ENCODE measurements around the gene PTPRT.

PTPRT gene

GRCh38 chr20:42346189-42347170 is 843.2 kb downstream of the PTPRT start:
- WGBS (ENCODE audit: extremely low coverage, insufficient coverage, low lambda C conversion rate) = no CpG with 5 or more reads among the region's 10 CpGs
- no peak overlapping the region for H4K5ac ChIP-seq (ENCODE audit: low read length)
- H3K27me3 ChIP-seq (ENCODE audit: insufficient read depth, low read length, poor library complexity) = no peaks in the 10 kb centered on the region
- no peaks in the 10 kb centered on the region for H3K79me1 ChIP-seq (ENCODE audit: low read length)
- H3K9ac ChIP-seq (ENCODE audit: low read length) = no peak overlapping the region
- no peaks in the 10 kb centered on the region for H3K79me2 ChIP-seq (ENCODE audit: control insufficient read depth, insufficient read depth, low read length)
- H2AK5ac ChIP-seq (ENCODE audit: low read length) = no peak overlapping the region
- no peaks in the 10 kb centered on the region for H3K4me1 ChIP-seq (ENCODE audit: control insufficient read depth, low read depth, low read length)
- no peak overlapping the region for H3K4ac ChIP-seq (ENCODE audit: low read depth, low read length)
- H3K56ac ChIP-seq (ENCODE audit: low read length) = no peak overlapping the region
- H4K8ac ChIP-seq (ENCODE audit: low read depth, low read length) = no peak overlapping the region
- H3K23ac ChIP-seq (ENCODE audit: low read length) = no peak overlapping the region
- H3K36me3 ChIP-seq (ENCODE audit: control insufficient read depth, insufficient read depth, low read length) = no peaks in the 10 kb centered on the region
- no peak overlapping the region for H2BK5ac ChIP-seq (ENCODE audit: low read length)
- H3K4me3 ChIP-seq (ENCODE audit: low read length) = no peak overlapping the region
- no peak overlapping the region for H2BK120ac ChIP-seq (ENCODE audit: low read depth, low read length)
- H3K4me2 ChIP-seq (ENCODE audit: low read length) = no peak overlapping the region
- no peak for DNase-seq
- H3K27ac ChIP-seq (ENCODE audit: low read depth, low read length) = no peak overlapping the region
- no peak overlapping the region for H3K18ac ChIP-seq (ENCODE audit: low read length)
- H2BK15ac ChIP-seq (replicated peaks; ENCODE audit: low read depth) = no peak overlapping the region

- no peak overlapping the region for H3K23ac ChIP-seq (ENCODE audit: low read length)
- H3K27ac ChIP-seq (ENCODE audit: low read depth, low read length) = no peak overlapping the region
- no peak overlapping the region for H3K9ac ChIP-seq (ENCODE audit: low read length)
- no peak for DNase-seq
- H2BK15ac ChIP-seq (replicated peaks; ENCODE audit: low read depth) = no peak overlapping the region
- H4K5ac ChIP-seq (ENCODE audit: low read length) = no peak overlapping the region
- H2BK5ac ChIP-seq (ENCODE audit: low read length) = no peak overlapping the region
- H3K79me1 ChIP-seq (ENCODE audit: low read length) = no peaks in the 10 kb centered on the region
- no peak overlapping the region for H3K4ac ChIP-seq (ENCODE audit: low read depth, low read length)
- H3K79me2 ChIP-seq (ENCODE audit: control insufficient read depth, insufficient read depth, low read length) = no peaks in the 10 kb centered on the region
- no CpG with 5 or more reads among the region's 2 CpGs for WGBS (ENCODE audit: extremely low coverage, insufficient coverage, low lambda C conversion rate)
- no peak overlapping the region for H3K4me2 ChIP-seq (ENCODE audit: low read length)
- no peaks in the 10 kb centered on the region for H3K4me1 ChIP-seq (ENCODE audit: control insufficient read depth, low read depth, low read length)
- no peak overlapping the region for H4K8ac ChIP-seq (ENCODE audit: low read depth, low read length)
- no peak overlapping the region for H3K18ac ChIP-seq (ENCODE audit: low read length)
- H3K36me3 ChIP-seq (ENCODE audit: control insufficient read depth, insufficient read depth, low read length) = no peaks in the 10 kb centered on the region
- H3K4me3 ChIP-seq (ENCODE audit: low read length) = no peak overlapping the region
- H2BK120ac ChIP-seq (ENCODE audit: low read depth, low read length) = no peak overlapping the region
- no peak overlapping the region for H3K56ac ChIP-seq (ENCODE audit: low read length)
- H2AK5ac ChIP-seq (ENCODE audit: low read length) = no peak overlapping the region
- H3K27me3 ChIP-seq (ENCODE audit: insufficient read depth, low read length, poor library complexity) = no peaks in the 10 kb centered on the region
Measured at GRCh38 chr20:42341654-42342053, 848.1 kb downstream of the PTPRT start.

GRCh38 chr20:42340368-42340767 is 849.3 kb downstream of the PTPRT start:
- Histone ChIP-seq H2BK15ac (replicated peaks; ENCODE audit: low read depth) (no peak overlapping the region), H2AK5ac (ENCODE audit: low read length) (no peak overlapping the region), H2BK120ac (ENCODE audit: low read depth, low read length) (no peak overlapping the region), H2BK5ac (ENCODE audit: low read length) (no peak overlapping the region), H4K8ac (ENCODE audit: low read depth, low read length) (no peak overlapping the region), H3K4me2 (ENCODE audit: low read length) (no peak overlapping the region), H3K4ac (ENCODE audit: low read depth, low read length) (no peak overlapping the region), H3K18ac (ENCODE audit: low read length) (no peak overlapping the region), H3K23ac (ENCODE audit: low read length) (no peak overlapping the region), H3K4me3 (ENCODE audit: low read length) (no peak overlapping the region), H4K5ac (ENCODE audit: low read length) (no peak overlapping the region), H3K79me1 (ENCODE audit: low read length) (no peaks in the 10 kb centered on the region), H3K27ac (ENCODE audit: low read depth, low read length) (no peak overlapping the region), H3K4me1 (ENCODE audit: control insufficient read depth, low read depth, low read length) (no peaks in the 10 kb centered on the region), H3K79me2 (ENCODE audit: control insufficient read depth, insufficient read depth, low read length) (no peaks in the 10 kb centered on the region), H3K27me3 (ENCODE audit: insufficient read depth, low read length, poor library complexity) (no peaks in the 10 kb centered on the region), H3K56ac (ENCODE audit: low read length) (no peak overlapping the region), H3K36me3 (ENCODE audit: control insufficient read depth, insufficient read depth, low read length) (no peaks in the 10 kb centered on the region), H3K9ac (ENCODE audit: low read length) (no peak overlapping the region)
- WGBS (ENCODE audit: extremely low coverage, insufficient coverage, low lambda C conversion rate) = no CpG with 5 or more reads among the region's 4 CpGs
- no peak for DNase-seq

- no peak for DNase-seq
- Histone ChIP-seq H2BK5ac (ENCODE audit: low read length) (no peak overlapping the region), H3K4me3 (ENCODE audit: low read length) (no peak overlapping the region), H3K56ac (ENCODE audit: low read length) (no peak overlapping the region), H3K4me2 (ENCODE audit: low read length) (no peak overlapping the region), H2BK120ac (ENCODE audit: low read depth, low read length) (no peak overlapping the region), H3K79me1 (ENCODE audit: low read length) (no peaks in the 10 kb centered on the region), H4K5ac (ENCODE audit: low read length) (no peak overlapping the region), H2BK15ac (replicated peaks; ENCODE audit: low read depth) (no peak overlapping the region), H3K18ac (ENCODE audit: low read length) (no peak overlapping the region), H2AK5ac (ENCODE audit: low read length) (no peak overlapping the region), H3K79me2 (ENCODE audit: control insufficient read depth, insufficient read depth, low read length) (no peaks in the 10 kb centered on the region), H3K9ac (ENCODE audit: low read length) (no peak overlapping the region), H4K8ac (ENCODE audit: low read depth, low read length) (no peak overlapping the region), H3K4me1 (ENCODE audit: control insufficient read depth, low read depth, low read length) (no peaks in the 10 kb centered on the region), H3K27ac (ENCODE audit: low read depth, low read length) (no peak overlapping the region), H3K36me3 (ENCODE audit: control insufficient read depth, insufficient read depth, low read length) (no peaks in the 10 kb centered on the region), H3K27me3 (ENCODE audit: insufficient read depth, low read length, poor library complexity) (no peaks in the 10 kb centered on the region), H3K23ac (ENCODE audit: low read length) (no peak overlapping the region), H3K4ac (ENCODE audit: low read depth, low read length) (no peak overlapping the region)
- WGBS (ENCODE audit: extremely low coverage, insufficient coverage, low lambda C conversion rate) = no CpG with 5 or more reads among the region's 5 CpGs
Measured at GRCh38 chr20:42338294-42339201, 851.2 kb downstream of the PTPRT start.

- no peaks in the 10 kb centered on the region for H3K79me2 ChIP-seq (ENCODE audit: control insufficient read depth, insufficient read depth, low read length)
- H3K4me3 ChIP-seq (ENCODE audit: low read length) = no peak overlapping the region
- H2BK5ac ChIP-seq (ENCODE audit: low read length) = no peak overlapping the region
- H3K79me1 ChIP-seq (ENCODE audit: low read length) = no peaks in the 10 kb centered on the region
- H3K27ac ChIP-seq (ENCODE audit: low read depth, low read length) = no peak overlapping the region
- H2BK15ac ChIP-seq (replicated peaks; ENCODE audit: low read depth) = no peak overlapping the region
- H3K9ac ChIP-seq (ENCODE audit: low read length) = no peak overlapping the region
- no peak overlapping the region for H3K23ac ChIP-seq (ENCODE audit: low read length)
- H2AK5ac ChIP-seq (ENCODE audit: low read length) = no peak overlapping the region
- no peaks in the 10 kb centered on the region for H3K36me3 ChIP-seq (ENCODE audit: control insufficient read depth, insufficient read depth, low read length)
- no peaks in the 10 kb centered on the region for H3K4me1 ChIP-seq (ENCODE audit: control insufficient read depth, low read depth, low read length)
- H4K5ac ChIP-seq (ENCODE audit: low read length) = no peak overlapping the region
- no peak overlapping the region for H3K4ac ChIP-seq (ENCODE audit: low read depth, low read length)
- H3K56ac ChIP-seq (ENCODE audit: low read length) = no peak overlapping the region
- no peak overlapping the region for H4K8ac ChIP-seq (ENCODE audit: low read depth, low read length)
- no peaks in the 10 kb centered on the region for H3K27me3 ChIP-seq (ENCODE audit: insufficient read depth, low read length, poor library complexity)
- no CpG with 5 or more reads among the region's 1 CpG for WGBS (ENCODE audit: extremely low coverage, insufficient coverage, low lambda C conversion rate)
- no peak overlapping the region for H2BK120ac ChIP-seq (ENCODE audit: low read depth, low read length)
- DNase-seq = no peak
- H3K4me2 ChIP-seq (ENCODE audit: low read length) = no peak overlapping the region
- no peak overlapping the region for H3K18ac ChIP-seq (ENCODE audit: low read length)
Measured at GRCh38 chr20:42336576-42336975, 853.1 kb downstream of the PTPRT start.

All from mesendoderm (in vitro differentiated cells).